AG04450 (cell line): ENCODE results near the gene MRPL10. TPM values are rescaled to one million over a fixed set of nuclear protein-coding genes. Genes with fewer than 3 reads are reported as not detected.
A peak's percentile ranks its signal among the peaks of the same experiment; 100 is the strongest.

Experiments
- CTCF ChIA-PET: fragments of 300-600, 350-600 bp; formaldehyde crosslinking; extraction: SDS; loops from one replicate; lab custom pipeline; 2022; ENCODE audit warnings: antibody characterized with exemption, inconsistent platforms; lab: Charles Lee
- POLR2A ChIA-PET: fragments of 350-600 bp; formaldehyde crosslinking; extraction: SDS; loops from one replicate; lab custom pipeline; 2021; ENCODE audit warnings: antibody characterized with exemption, inconsistent platforms; lab: Yijun Ruan, JAX
- DNase-seq: peaks from one replicate; pipeline ENCODE4 v3.0.0-alpha.2; 2011; ENCODE audit warnings: low read depth, low spot score
- H3K27ac ChIP-seq: one replicate; pipeline ENCODE4 v1.5.1; 2012; ENCODE audit warnings: low read depth, low read length, control low read depth
- H3K27me3 ChIP-seq: one replicate; pipeline ENCODE4 v1.6.0; 2012; ENCODE audit warnings: low read length; ENCODE audit not compliant: control insufficient read depth, insufficient read depth
- H3K4me3 ChIP-seq: 2 replicates; pipeline ENCODE4 v1.5.1; 2011; ENCODE audit warnings: mild to moderate bottlenecking, low read depth, low read length, control low read depth
- H3K9me3 ChIP-seq: 2 replicates; pipeline ENCODE4 v1.5.1; 2012; ENCODE audit warnings: low read length; ENCODE audit not compliant: control insufficient read depth, insufficient read depth
- polyA plus RNA-seq: library from polyadenylated mRNA; depleted of rRNA; stranded (reverse); fragments of >200 nt; gene quantifications from 2 replicates; pipeline ENCODE4 v1.2.3, GENCODE V29; 2011
- TF ChIP-seq, protein P1 (sequence below): IDR thresholded peaks from 2 replicates; pipeline ENCODE4 v1.5.1; 2011; ENCODE audit warnings: low read depth, low read length, control low read depth, inconsistent platforms

MRPL10 gene
- polyA plus RNA-seq, 1 experiment = 64.4 TPM

GRCh38 chr17:47867813-47868533, 36.6 kb upstream of the MRPL10 start:
- DNase-seq = no peak
- ChIA-PET POLR2A (interaction anchor here (0.6 kb wide), 1 partner anchor 128 kb away, joined by 4 read pairs; no protein-coding TSS in a partner anchor), CTCF (no interaction called here)
- Histone ChIP-seq H3K27me3 (peaks cover 18% of the 10 kb centered on the region), H3K9me3 (peaks cover 9% of the 10 kb centered on the region), H3K27ac (no peak overlapping the region), H3K4me3 (no peak overlapping the region)
- TF ChIP-seq, protein P1, sequence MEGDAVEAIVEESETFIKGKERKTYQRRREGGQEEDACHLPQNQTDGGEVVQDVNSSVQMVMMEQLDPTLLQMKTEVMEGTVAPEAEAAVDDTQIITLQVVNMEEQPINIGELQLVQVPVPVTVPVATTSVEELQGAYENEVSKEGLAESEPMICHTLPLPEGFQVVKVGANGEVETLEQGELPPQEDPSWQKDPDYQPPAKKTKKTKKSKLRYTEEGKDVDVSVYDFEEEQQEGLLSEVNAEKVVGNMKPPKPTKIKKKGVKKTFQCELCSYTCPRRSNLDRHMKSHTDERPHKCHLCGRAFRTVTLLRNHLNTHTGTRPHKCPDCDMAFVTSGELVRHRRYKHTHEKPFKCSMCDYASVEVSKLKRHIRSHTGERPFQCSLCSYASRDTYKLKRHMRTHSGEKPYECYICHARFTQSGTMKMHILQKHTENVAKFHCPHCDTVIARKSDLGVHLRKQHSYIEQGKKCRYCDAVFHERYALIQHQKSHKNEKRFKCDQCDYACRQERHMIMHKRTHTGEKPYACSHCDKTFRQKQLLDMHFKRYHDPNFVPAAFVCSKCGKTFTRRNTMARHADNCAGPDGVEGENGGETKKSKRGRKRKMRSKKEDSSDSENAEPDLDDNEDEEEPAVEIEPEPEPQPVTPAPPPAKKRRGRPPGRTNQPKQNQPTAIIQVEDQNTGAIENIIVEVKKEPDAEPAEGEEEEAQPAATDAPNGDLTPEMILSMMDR = no peak

DNA sequence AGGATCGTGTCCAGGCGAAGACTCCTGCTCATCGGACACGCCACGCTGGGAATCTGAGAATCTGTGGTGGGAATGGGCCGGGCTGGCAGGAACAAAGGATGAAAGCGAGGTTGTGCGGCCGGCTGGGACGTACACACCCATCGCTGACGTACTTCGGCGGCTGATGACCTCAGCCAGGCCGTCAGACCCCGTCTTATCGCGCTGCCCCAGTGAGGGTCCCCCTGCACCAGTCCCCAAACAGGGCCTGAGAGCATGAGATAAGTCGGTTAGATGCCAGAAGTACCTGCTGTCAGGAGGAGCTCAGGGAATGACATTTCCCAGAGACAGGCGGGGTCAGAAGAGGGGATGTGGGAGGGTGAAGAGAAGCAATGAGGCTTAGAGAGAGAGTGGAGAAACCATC, 35.6 kb upstream of the MRPL10 start:
- Histone ChIP-seq H3K27me3 (peaks cover 8% of the 10 kb centered on the region), H3K27ac (no peak overlapping the region), H3K9me3 (peaks cover 9% of the 10 kb centered on the region), H3K4me3 (no peak overlapping the region)
- ChIA-PET POLR2A (no interaction called here), CTCF (no interaction called here)
- DNase-seq = no peak
- TF ChIP-seq, protein P1 = no peak

- CTCF ChIA-PET = interaction anchor here (1.3 kb wide), 1 partner anchor 20 kb away, joined by 4 read pairs; no protein-coding TSS in a partner anchor
- Histone ChIP-seq H3K4me3 (no peak overlapping the region), H3K9me3 (peaks cover 9% of the 10 kb centered on the region), H3K27ac (no peak overlapping the region), H3K27me3 (peaks cover 4% of the 10 kb centered on the region)
- POLR2A ChIA-PET = no interaction called here
- no peak for DNase-seq
- TF ChIP-seq, protein P1 = no peak
These were observed 33.5 kb upstream of the MRPL10 start for GRCh38 chr17:47864791-47865216.

GRCh38 chr17:47862621-47863440, 31.5 kb upstream of the MRPL10 start:
- TF ChIP-seq, protein P1 = no peak
- ChIA-PET CTCF (interaction anchor here (0.7 to 2.9 kb wide), 6 partner anchors 12 to 27 kb away, joined by 3 to 9 read pairs (median 4); partner anchors contain the start of genes SCRN2 and SP6), POLR2A (interaction anchor here (0.9 to 1.3 kb wide), 4 partner anchors 10 to 33 kb away, joined by 3 to 6 read pairs (median 5); partner anchors contain the start of genes LRRC46, MRPL10, SP2 and SP6)
- no peak overlapping the region for H3K4me3 ChIP-seq
- peak overlapping the region; percentile 54 for H3K27ac ChIP-seq
- peak; percentile 68 for DNase-seq
- H3K27me3 ChIP-seq = peaks cover 3% of the 10 kb centered on the region
- H3K9me3 ChIP-seq = peaks cover 9% of the 10 kb centered on the region
